ENCODE data around the gene KLHL17.

DNA sequence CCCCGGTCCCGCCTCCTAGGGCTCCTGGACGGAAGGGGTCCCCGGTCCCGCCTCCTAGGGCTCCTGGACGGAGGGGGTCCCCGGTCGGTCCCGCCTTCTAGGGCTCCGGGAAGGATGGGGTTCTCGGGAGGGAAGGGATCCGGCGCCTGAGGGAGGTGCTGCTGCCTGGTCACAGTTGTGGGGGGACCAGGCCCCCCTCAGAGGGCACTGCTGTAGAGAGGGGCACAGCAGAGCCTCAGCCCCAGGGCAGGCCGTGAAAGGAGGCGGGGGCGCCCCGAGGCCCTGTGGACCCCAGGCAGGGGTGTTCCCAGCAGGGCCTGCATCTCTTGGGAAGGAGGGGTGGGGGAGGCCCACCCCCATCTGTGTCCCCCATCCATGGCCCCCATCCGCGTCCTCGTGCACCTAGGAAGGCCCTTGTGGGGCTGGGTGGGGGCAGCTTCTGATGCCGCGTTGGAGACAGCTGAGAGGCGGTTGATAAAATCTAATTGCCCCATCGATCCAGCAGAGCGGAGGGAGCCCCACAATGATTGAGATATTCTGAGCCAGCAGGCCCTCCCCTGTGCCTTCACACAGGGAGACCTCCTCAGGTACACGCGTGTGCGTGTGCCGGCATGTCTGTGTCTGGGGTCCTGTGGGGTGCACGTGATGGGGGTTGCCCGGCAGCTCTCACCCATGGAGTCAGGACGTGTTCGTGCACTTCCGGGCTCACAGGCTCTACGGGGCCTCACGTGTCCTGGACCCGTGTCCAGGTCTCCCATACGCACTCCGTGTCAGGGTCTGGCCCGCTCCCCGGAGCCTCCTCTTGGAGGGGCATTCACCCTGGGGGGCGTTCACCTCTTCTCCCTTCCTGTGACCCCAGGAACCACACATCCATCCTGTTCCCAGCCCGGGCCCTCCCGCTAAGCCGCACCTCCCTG is 23.8 kb upstream of the KLHL17 start:
- TF ChIP-seq, protein P1, sequence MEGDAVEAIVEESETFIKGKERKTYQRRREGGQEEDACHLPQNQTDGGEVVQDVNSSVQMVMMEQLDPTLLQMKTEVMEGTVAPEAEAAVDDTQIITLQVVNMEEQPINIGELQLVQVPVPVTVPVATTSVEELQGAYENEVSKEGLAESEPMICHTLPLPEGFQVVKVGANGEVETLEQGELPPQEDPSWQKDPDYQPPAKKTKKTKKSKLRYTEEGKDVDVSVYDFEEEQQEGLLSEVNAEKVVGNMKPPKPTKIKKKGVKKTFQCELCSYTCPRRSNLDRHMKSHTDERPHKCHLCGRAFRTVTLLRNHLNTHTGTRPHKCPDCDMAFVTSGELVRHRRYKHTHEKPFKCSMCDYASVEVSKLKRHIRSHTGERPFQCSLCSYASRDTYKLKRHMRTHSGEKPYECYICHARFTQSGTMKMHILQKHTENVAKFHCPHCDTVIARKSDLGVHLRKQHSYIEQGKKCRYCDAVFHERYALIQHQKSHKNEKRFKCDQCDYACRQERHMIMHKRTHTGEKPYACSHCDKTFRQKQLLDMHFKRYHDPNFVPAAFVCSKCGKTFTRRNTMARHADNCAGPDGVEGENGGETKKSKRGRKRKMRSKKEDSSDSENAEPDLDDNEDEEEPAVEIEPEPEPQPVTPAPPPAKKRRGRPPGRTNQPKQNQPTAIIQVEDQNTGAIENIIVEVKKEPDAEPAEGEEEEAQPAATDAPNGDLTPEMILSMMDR (IDR thresholded peaks at IDR 0.05 in 8 of 11, conservative IDR thresholded peaks at IDR 0.05 in 3 of 11): no peak
- TF ChIP-seq POLR2A (IDR thresholded peaks at IDR 0.05) (no peak), POLR2AphosphoS5 (IDR thresholded peaks at IDR 0.05) (no peak)

Measured in spleen (tissue), 7 donors.